ENCODE measurements around the gene KRTAP5-10. TPM values are rescaled to one million over a fixed set of nuclear protein-coding genes. Genes with fewer than 3 reads are reported as not detected.
"Not testable (repeated sequence)": the region's sequence is repeated elsewhere in the genome, so short reads cannot be mapped to it uniquely, and the experiment has no call there.

KRTAP5-10 gene
- total and polyA plus RNA-seq, 4 donors, result 0.06 to 0.20 TPM; not detected in 2

DNA sequence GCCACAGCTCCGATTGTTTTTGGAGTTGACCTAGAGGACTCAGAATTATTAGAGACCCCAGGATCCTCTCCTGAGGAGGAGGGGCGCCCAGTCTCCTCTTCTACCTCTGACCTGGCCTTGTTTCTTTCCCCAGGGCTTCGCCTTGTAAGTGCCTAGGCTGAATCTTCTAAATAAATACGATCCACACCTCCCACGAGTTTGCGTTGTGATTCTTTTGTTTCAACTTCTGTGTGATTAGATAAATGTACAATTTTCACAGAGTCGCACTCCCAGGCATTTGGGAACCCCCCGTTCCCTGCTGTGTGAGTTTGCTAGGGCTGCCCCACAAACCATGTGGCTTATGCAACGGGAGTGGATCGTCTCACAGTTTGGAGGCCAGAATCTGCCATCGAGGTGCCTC lies 26.3 kb upstream of the KRTAP5-10 start:
- no peak for ATAC-seq (ENCODE audit: insufficient read depth, low FRiP score)
- Histone ChIP-seq H3K27me3 (ENCODE audit: control insufficient read depth in 3 of 3, insufficient read depth in 3 of 3, low read length in 2 of 3) (no peaks in the 10 kb centered on the region), H3K9ac (ENCODE audit: insufficient read depth in 1 of 2, low read length in 2 of 2) (no peak overlapping the region), H3K36me3 (ENCODE audit: control insufficient read depth in 4 of 4, insufficient read depth in 4 of 4, low read length in 4 of 4) (no peaks in the 10 kb centered on the region), H3K9me3 (ENCODE audit: control insufficient read depth in 4 of 4, insufficient read depth in 3 of 4, low read length in 3 of 4) (no peaks in the 10 kb centered on the region), H3K4me3 (no peak overlapping the region), H3K27ac (ENCODE audit: low read depth in 1 of 2, low read length in 1 of 2) (no peak overlapping the region), H3K4me1 (ENCODE audit: control insufficient read depth in 5 of 5, insufficient read depth in 5 of 5, low read length in 5 of 5) (no peaks in the 10 kb centered on the region)
- TF ChIP-seq, protein P1, sequence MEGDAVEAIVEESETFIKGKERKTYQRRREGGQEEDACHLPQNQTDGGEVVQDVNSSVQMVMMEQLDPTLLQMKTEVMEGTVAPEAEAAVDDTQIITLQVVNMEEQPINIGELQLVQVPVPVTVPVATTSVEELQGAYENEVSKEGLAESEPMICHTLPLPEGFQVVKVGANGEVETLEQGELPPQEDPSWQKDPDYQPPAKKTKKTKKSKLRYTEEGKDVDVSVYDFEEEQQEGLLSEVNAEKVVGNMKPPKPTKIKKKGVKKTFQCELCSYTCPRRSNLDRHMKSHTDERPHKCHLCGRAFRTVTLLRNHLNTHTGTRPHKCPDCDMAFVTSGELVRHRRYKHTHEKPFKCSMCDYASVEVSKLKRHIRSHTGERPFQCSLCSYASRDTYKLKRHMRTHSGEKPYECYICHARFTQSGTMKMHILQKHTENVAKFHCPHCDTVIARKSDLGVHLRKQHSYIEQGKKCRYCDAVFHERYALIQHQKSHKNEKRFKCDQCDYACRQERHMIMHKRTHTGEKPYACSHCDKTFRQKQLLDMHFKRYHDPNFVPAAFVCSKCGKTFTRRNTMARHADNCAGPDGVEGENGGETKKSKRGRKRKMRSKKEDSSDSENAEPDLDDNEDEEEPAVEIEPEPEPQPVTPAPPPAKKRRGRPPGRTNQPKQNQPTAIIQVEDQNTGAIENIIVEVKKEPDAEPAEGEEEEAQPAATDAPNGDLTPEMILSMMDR (IDR thresholded peaks at IDR 0.05; ENCODE audit: control extremely low read depth, extremely low read depth), result no peak
- DNase-seq, result no peak
- 88% methylated on average over 11 of the region's 11 CpGs for WGBS, 2 donors

DNA sequence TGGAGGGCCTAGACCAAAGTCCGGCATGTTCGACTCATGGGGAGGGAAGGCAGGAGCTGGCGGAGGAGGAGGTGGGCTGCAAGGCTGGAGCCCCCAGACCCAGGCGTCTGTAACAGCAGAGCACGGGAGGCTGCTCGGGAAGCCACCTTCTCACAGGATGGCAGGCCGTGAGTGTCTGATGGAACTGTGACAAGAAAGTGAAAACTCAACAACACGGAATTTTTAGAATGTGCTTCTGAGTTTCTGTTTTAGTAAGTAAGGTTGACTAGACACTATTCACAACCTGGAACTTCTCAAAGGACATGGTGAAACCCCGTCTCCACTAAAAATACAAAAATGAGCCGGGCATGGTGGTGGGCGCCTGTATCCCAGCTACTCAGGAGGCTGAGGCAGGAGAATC lies 25.4 kb upstream of the KRTAP5-10 start:
- not testable (repeated sequence) for DNase-seq; ATAC-seq (ENCODE audit: insufficient read depth, low FRiP score); H3K27ac ChIP-seq (ENCODE audit: low read depth in 1 of 2, low read length in 1 of 2); H3K4me1 ChIP-seq (ENCODE audit: control insufficient read depth in 5 of 5, insufficient read depth in 5 of 5, low read length in 5 of 5); H3K27me3 ChIP-seq (ENCODE audit: control insufficient read depth in 3 of 3, insufficient read depth in 3 of 3, low read length in 2 of 3); H3K36me3 ChIP-seq (ENCODE audit: control insufficient read depth in 4 of 4, insufficient read depth in 4 of 4, low read length in 4 of 4); H3K4me3 ChIP-seq; H3K9ac ChIP-seq (ENCODE audit: insufficient read depth in 1 of 2, low read length in 2 of 2); H3K9me3 ChIP-seq (ENCODE audit: control insufficient read depth in 4 of 4, insufficient read depth in 3 of 4, low read length in 3 of 4)
- 94 to 96% methylated on average over 11 of the region's 11 CpGs for WGBS, 2 donors

DNA sequence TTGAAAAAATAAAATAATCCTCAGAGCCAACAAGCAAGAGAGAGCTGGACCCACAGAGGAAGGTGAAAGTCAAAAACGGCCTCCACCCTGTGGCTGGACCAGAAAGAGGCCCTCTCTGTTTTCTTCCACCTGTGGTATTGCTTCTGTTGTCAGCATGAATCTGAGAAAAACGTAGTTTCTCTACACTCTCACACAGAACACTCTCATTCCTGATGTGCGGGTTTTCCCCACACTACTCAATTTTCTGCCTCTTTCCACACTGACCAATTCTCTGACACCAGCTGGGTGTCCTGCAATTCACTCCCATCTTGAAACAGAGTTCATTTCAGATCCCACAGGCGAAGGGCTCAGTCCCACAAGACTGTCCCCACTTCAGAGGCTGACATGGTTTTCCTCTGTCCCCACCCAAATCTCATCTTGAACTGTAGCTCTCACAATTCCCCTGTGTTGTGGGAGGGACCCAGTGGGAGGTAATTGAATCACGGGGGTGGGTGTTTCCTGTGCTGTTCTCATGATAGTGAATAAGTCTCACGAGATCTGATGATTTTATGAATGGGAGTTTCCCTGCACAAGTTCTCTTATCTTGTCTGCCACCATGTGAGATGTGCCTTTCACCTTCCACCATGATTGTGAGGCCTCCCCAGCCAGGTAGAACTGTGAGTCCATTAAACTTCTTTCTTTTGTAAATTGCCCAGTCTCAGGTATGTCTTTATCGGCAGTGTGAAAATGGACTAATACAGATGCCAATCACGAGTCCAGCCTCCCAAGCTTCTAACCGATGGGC lies 24.6 kb upstream of the KRTAP5-10 start:
- ATAC-seq (ENCODE audit: insufficient read depth, low FRiP score); H3K9ac ChIP-seq (ENCODE audit: insufficient read depth in 1 of 2, low read length in 2 of 2); H3K4me3 ChIP-seq; H3K36me3 ChIP-seq (ENCODE audit: control insufficient read depth in 4 of 4, insufficient read depth in 4 of 4, low read length in 4 of 4); H3K27ac ChIP-seq (ENCODE audit: low read depth in 1 of 2, low read length in 1 of 2); H3K4me1 ChIP-seq (ENCODE audit: control insufficient read depth in 5 of 5, insufficient read depth in 5 of 5, low read length in 5 of 5); H3K27me3 ChIP-seq (ENCODE audit: control insufficient read depth in 3 of 3, insufficient read depth in 3 of 3, low read length in 2 of 3); H3K9me3 ChIP-seq (ENCODE audit: control insufficient read depth in 4 of 4, insufficient read depth in 3 of 4, low read length in 3 of 4); DNase-seq: not testable (repeated sequence)
- WGBS, 2 donors, result 89 to 93% methylated on average over 9 of the region's 9 CpGs

DNA sequence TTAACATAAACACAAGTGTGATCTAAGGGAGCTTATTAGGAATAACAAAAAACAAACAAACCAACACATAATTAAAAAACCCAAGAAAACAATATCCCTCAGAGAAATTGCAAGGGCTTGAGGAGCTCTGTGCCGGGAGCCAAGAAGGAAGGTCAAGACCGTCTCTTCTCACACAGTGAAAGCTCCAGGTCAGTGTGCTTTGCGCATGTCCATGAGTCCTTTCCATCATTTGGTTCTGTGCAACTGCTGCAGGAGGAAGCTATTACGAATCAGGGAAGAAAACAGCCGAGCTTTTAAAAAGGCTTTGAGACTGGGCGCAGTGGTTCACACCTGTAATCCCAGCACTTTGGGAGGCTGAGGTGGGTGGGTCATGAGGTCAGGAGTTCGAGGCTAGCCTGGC lies 23.0 kb upstream of the KRTAP5-10 start:
- Histone ChIP-seq H3K27me3 (ENCODE audit: control insufficient read depth in 3 of 3, insufficient read depth in 3 of 3, low read length in 2 of 3) (no peaks in the 10 kb centered on the region), H3K9ac (ENCODE audit: insufficient read depth in 1 of 2, low read length in 2 of 2) (no peak overlapping the region), H3K9me3 (ENCODE audit: control insufficient read depth in 4 of 4, insufficient read depth in 3 of 4, low read length in 3 of 4) (no peaks in the 10 kb centered on the region), H3K27ac (ENCODE audit: low read depth in 1 of 2, low read length in 1 of 2) (no peak overlapping the region), H3K4me1 (ENCODE audit: control insufficient read depth in 5 of 5, insufficient read depth in 5 of 5, low read length in 5 of 5) (no peaks in the 10 kb centered on the region), H3K4me3 (no peak overlapping the region), H3K36me3 (ENCODE audit: control insufficient read depth in 4 of 4, insufficient read depth in 4 of 4, low read length in 4 of 4) (no peaks in the 10 kb centered on the region)
- DNase-seq, result no peak
- WGBS, 2 donors, result 91 to 93% methylated on average over 7 of the region's 7 CpGs
- TF ChIP-seq, protein P1 (IDR thresholded peaks at IDR 0.05; ENCODE audit: control extremely low read depth, extremely low read depth), result no peak
- no peak for ATAC-seq (ENCODE audit: insufficient read depth, low FRiP score)
